GM12891 (cell line): ENCODE results near the gene EEFSEC.

Experiments
- DNase-seq: peaks from one replicate; pipeline ENCODE4 v3.0.0; 2011; ENCODE audit warnings: low spot score; ENCODE audit not compliant: insufficient read length
- FAIRE-seq: peaks from 2 replicates; lab custom pipeline; 2011; peaks lifted over from hg19 to GRCh38; lab: Jason Lieb, UNC
- PAX5 ChIP-seq: IDR thresholded peaks from 2 replicates; pipeline ENCODE4 v1.6.1; 2011; ENCODE audit warnings: low read length, moderate library complexity, mild to moderate bottlenecking; ENCODE audit not compliant: insufficient read depth, severe bottlenecking
- POLR2A ChIP-seq: IDR thresholded peaks from 2 replicates; pipeline ENCODE4 v1.6.1; 2011; ENCODE audit warnings: low read depth, low read length, control low read depth
- POLR2AphosphoS5 ChIP-seq: IDR thresholded peaks from 2 replicates; pipeline ENCODE4 v1.6.1; 2011; ENCODE audit warnings: low read depth, low read length, control low read depth
- POU2F2 ChIP-seq: IDR thresholded peaks from 2 replicates; pipeline ENCODE4 v1.6.1; 2011; ENCODE audit warnings: low read depth, mild to moderate bottlenecking, control low read depth, low read length, moderate library complexity
- SPI1 ChIP-seq: IDR thresholded peaks from 2 replicates; pipeline ENCODE4 v1.6.1; 2011; ENCODE audit warnings: low read depth, low read length, control low read depth
- TAF1 ChIP-seq: IDR thresholded peaks from 2 replicates; pipeline ENCODE4 v1.6.1; 2011; ENCODE audit warnings: low read depth, low read length, control low read depth

The EEFSEC gene

GRCh38 chr3:128310286-128311058 is 157.2 kb downstream of the EEFSEC start:
- no peak for TF ChIP-seq PAX5
- TF ChIP-seq POLR2A: no peak
- TF ChIP-seq POU2F2: no peak
- no peak for TF ChIP-seq POLR2AphosphoS5
- TF ChIP-seq TAF1: no peak
- no peak for TF ChIP-seq SPI1
- FAIRE-seq: no peak
- no peak for DNase-seq

- TF ChIP-seq TAF1: no peak
- no peak for TF ChIP-seq SPI1
- TF ChIP-seq PAX5: no peak
- no peak for TF ChIP-seq POU2F2
- TF ChIP-seq POLR2AphosphoS5: no peak
- TF ChIP-seq POLR2A: no peak
Measured at GRCh38 chr3:128311441-128311844, 158.2 kb downstream of the EEFSEC start.

GRCh38 chr3:128312271-128312670 is 159.0 kb downstream of the EEFSEC start:
- FAIRE-seq (no peak), DNase-seq (no peak)
- no peak for TF ChIP-seq SPI1
- TF ChIP-seq TAF1: no peak

More at GRCh38 chr3:128311441-128311844, 158.2 kb downstream of the EEFSEC start:
- FAIRE-seq (no peak), DNase-seq (no peak)

GRCh38 chr3:128313071-128313725 is 159.9 kb downstream of the EEFSEC start:
- TF ChIP-seq POLR2AphosphoS5: no peak
- TF ChIP-seq SPI1: no peak
- TF ChIP-seq POLR2A: no peak
- no peak for TF ChIP-seq POU2F2
- TF ChIP-seq PAX5: no peak
- TF ChIP-seq TAF1: no peak
- no peak for FAIRE-seq
- no peak for DNase-seq

- TF ChIP-seq POU2F2 (no peak), POLR2A (no peak), POLR2AphosphoS5 (no peak), SPI1 (no peak), PAX5 (no peak), TAF1 (no peak)
- no peak for DNase-seq
- FAIRE-seq: no peak
Measured at GRCh38 chr3:128313935-128314334, 160.7 kb downstream of the EEFSEC start.

GRCh38 chr3:128315313-128315712 is 162.0 kb downstream of the EEFSEC start:
- no peak for TF ChIP-seq POLR2AphosphoS5
- TF ChIP-seq POU2F2: no peak
- no peak for TF ChIP-seq POLR2A
- no peak for TF ChIP-seq PAX5
- TF ChIP-seq TAF1: no peak
- TF ChIP-seq SPI1: no peak
- DNase-seq (no peak), FAIRE-seq (no peak)

- TF ChIP-seq POU2F2 (no peak), SPI1 (no peak), PAX5 (no peak), TAF1 (no peak)
- no peak for FAIRE-seq
- no peak for DNase-seq
Measured at GRCh38 chr3:128316481-128316891, 163.2 kb downstream of the EEFSEC start.

- no peak for DNase-seq
- FAIRE-seq: no peak
- TF ChIP-seq POLR2A (no peak), TAF1 (no peak), POU2F2 (no peak), SPI1 (no peak), PAX5 (no peak), POLR2AphosphoS5 (no peak)
Measured at GRCh38 chr3:128317101-128317697, 163.9 kb downstream of the EEFSEC start.

GRCh38 chr3:128317698-128318231 is 164.5 kb downstream of the EEFSEC start:
- TF ChIP-seq PAX5 (no peak), POLR2AphosphoS5 (no peak), POU2F2 (no peak), TAF1 (no peak), POLR2A (no peak), SPI1 (no peak)
- FAIRE-seq (no peak), DNase-seq (no peak)
